ENCODE data around the gene PRR9.

The PRR9 gene

DNA sequence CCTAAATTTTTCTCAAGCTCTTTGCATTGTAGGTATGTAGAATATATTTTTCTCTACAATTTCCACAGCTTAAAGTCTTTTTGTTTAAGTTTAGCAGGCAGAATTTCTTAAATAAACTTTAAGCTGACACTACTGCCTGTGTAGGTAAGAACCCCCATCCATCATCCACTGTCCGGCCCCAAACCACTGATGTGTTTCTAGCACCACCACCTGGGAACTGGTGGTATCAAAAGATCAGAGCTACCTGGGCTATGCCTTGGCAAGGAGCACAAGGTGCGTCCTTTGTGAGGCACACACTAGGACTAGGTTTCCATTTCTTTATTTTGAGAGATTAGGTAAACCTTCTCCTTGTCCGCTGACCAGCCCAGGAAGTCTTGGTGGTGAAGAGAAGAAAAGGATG, 24.7 kb upstream of the PRR9 start:
- in situ Hi-C loops (cut with MboI; ENCODE audit: low sequenced_read_pairs, unreplicated experiment): loop anchor here (25.0 kb wide), 1 partner anchor 230 kb away; the partner anchor contains the start of gene SPRR4
- TF ChIP-seq, protein P1, sequence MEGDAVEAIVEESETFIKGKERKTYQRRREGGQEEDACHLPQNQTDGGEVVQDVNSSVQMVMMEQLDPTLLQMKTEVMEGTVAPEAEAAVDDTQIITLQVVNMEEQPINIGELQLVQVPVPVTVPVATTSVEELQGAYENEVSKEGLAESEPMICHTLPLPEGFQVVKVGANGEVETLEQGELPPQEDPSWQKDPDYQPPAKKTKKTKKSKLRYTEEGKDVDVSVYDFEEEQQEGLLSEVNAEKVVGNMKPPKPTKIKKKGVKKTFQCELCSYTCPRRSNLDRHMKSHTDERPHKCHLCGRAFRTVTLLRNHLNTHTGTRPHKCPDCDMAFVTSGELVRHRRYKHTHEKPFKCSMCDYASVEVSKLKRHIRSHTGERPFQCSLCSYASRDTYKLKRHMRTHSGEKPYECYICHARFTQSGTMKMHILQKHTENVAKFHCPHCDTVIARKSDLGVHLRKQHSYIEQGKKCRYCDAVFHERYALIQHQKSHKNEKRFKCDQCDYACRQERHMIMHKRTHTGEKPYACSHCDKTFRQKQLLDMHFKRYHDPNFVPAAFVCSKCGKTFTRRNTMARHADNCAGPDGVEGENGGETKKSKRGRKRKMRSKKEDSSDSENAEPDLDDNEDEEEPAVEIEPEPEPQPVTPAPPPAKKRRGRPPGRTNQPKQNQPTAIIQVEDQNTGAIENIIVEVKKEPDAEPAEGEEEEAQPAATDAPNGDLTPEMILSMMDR (IDR thresholded peaks at IDR 0.05; ENCODE audit: borderline replicate concordance, control extremely low read depth, extremely low read depth, insufficient read depth, missing control alignments): peak; percentile 34
- DNase-seq (ENCODE audit: low spot score): peak; percentile 24

DNA sequence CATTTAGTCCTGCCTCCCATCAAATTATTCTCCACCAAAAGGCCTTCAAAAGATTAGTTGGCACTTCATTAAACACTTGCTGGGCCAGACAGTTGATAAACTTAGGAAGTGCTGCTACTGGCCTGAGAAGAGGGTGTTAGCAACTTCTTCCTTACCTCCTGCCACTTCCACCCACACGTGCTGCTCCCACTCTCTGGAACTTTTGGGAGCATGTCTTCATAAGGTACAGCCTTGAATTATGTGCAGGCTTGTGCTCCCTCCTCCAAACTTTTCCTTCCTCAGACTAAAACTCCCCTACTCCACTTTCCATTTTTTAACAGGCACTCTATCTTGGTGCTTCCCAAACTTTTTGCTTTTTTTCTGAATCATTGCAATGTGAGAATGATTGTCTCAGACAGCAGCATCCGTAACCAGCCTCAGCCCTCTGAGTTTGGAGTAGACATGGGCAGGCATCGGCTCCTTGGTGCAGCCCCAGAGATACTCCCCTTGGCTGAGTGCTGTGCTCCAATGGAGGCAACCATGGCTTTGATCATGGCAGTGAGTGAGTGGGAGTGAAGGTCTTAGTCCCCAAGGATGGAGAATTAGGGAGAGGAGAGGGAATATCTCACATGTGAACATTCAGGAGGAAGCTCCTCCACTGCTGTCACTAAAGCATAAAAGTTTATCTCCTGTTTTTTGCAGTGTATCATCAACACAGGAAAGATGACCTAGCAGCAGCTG, 22.9 kb upstream of the PRR9 start:
- in situ Hi-C loops (cut with MboI; ENCODE audit: low sequenced_read_pairs, unreplicated experiment): loop anchor here (25.0 kb wide), 1 partner anchor 232 kb away; the partner anchor contains the start of gene SPRR4
- DNase-seq (ENCODE audit: low spot score): no peak
- TF ChIP-seq, protein P1 (IDR thresholded peaks at IDR 0.05; ENCODE audit: borderline replicate concordance, control extremely low read depth, extremely low read depth, insufficient read depth, missing control alignments): no peak

DNA sequence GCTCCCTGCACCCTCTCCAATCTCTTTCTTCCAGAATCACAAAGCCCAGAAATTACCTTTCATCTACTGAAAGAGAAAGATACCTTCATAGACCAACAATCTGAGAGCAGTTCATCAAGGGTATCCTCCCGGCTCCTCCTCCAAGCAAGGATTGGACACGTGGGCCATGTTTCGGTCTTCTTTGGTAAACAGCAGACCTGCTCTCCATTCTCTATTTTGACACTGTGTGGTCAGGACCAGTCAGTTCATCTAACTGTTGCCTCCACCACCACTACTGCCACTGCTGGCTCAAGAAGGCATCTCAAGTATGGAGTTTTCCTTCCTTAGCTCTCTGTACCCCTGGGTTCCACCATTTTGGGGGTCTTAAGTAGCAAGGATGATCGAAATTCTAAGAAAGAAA, 22.2 kb upstream of the PRR9 start:
- TF ChIP-seq, protein P1 (IDR thresholded peaks at IDR 0.05; ENCODE audit: borderline replicate concordance, control extremely low read depth, extremely low read depth, insufficient read depth, missing control alignments): no peak
- no peak for DNase-seq (ENCODE audit: low spot score)
- in situ Hi-C loops (cut with MboI; ENCODE audit: low sequenced_read_pairs, unreplicated experiment): loop anchor here (25.0 kb wide), 1 partner anchor 233 kb away; the partner anchor contains the start of gene SPRR4

DNA sequence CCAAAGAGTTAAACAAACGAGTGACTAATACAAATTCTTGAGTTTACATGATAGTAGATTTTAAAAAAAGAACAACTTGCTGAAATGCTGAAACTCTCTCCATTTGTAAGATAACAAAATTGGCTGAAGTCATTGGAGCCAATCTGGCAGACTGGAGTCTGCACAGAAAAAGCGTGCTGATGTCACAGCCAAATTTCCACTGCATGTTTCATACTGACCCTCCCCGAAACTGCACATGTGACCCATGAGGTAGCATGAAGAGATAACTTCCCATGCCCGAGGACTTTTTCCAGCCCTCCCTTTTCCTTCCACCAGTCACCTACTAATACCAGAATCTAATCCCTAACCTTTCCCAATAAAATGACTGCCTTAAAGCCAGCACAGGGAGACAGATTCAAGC, 15.4 kb upstream of the PRR9 start:
- DNase-seq (ENCODE audit: low spot score): no peak
- TF ChIP-seq, protein P1 (IDR thresholded peaks at IDR 0.05; ENCODE audit: borderline replicate concordance, control extremely low read depth, extremely low read depth, insufficient read depth, missing control alignments): no peak
- in situ Hi-C loops (cut with MboI; ENCODE audit: low sequenced_read_pairs, unreplicated experiment): no loop called here

DNA sequence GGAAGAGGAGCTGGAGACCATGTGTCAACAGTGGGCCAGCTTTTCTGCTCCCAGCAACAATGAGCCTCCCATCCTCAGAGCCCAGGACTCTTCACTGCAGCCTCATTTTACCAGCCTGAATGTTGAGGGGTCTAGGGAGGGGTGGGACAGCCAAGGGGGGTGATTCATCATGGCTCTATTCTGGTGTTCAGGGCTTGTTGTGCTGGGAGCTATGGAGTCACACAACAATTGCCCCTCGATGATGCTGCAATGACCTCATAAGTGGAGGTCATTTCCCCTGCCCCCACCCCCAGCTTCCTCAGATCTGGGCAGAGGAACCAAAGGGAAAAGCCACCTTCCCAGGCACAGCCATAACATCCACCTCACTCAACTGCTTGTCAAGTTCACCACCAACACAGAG, 14.3 kb upstream of the PRR9 start, which contains the start of gene LELP1:
Gene LELP1 (plus strand): TSS at position 301 of the 400 bp plus-strand sequence. CDS start 1,278 bp downstream, outside the sequence.
- in situ Hi-C loops (cut with MboI; ENCODE audit: low sequenced_read_pairs, unreplicated experiment): no loop called here
- no peak for DNase-seq (ENCODE audit: low spot score)
- TF ChIP-seq, protein P1 (IDR thresholded peaks at IDR 0.05; ENCODE audit: borderline replicate concordance, control extremely low read depth, extremely low read depth, insufficient read depth, missing control alignments): no peak

DNA sequence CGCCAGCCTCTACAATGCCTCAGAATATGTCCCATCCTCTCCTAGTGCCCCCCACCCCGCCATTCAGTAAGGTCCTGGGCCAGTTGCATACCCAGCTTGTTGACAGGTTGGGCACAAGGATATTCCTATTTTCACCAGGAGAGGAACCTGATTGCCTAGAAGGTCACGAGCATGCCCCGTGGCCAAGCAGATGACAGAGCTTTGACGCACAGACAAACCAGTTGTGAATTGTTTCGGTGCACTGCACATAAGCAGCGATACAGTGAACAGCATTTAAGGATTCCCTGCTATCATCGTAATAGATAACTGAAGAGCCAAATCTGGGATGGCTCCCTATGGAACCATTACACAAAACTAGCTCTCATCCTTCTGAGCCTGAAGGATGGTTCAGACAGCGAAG, 10.8 kb upstream of the PRR9 start:
- in situ Hi-C loops (cut with MboI; ENCODE audit: low sequenced_read_pairs, unreplicated experiment): no loop called here
- TF ChIP-seq, protein P1 (IDR thresholded peaks at IDR 0.05; ENCODE audit: borderline replicate concordance, control extremely low read depth, extremely low read depth, insufficient read depth, missing control alignments): no peak
- no peak for DNase-seq (ENCODE audit: low spot score)
